GM12878 (cell line): Measurements from ENCODE around the gene SEC62.

Experiments used
- BHLHE40 ChIP-seq, 2 experiments: fragments of 450-650 bp in 1 of 2; IDR thresholded peaks; 2 replicates each; pipeline ENCODE4 v1.6.1; 2011 to 2017; ENCODE audit warnings: low read depth in 2 of 2, borderline replicate concordance in 1 of 2, improper control_type of control experiment in 1 of 2, low read length in 1 of 2, mild to moderate bottlenecking in 1 of 2
- BRCA1 ChIP-seq: IDR thresholded peaks from 2 replicates; pipeline ENCODE4 v1.6.1; 2011; ENCODE audit warnings: low read depth, low read length, improper control_type of control experiment
- CBFB ChIP-seq: IDR thresholded peaks from 2 replicates; pipeline ENCODE4 v1.6.1; 2016; ENCODE audit warnings: antibody characterized with exemption, low read depth
- CBX5 ChIP-seq: sonication (generic); IDR thresholded peaks from 2 replicates; pipeline ENCODE4 v1.6.1; 2016; ENCODE audit warnings: low read depth, moderate library complexity, mild to moderate bottlenecking, inconsistent platforms
- EZH2 ChIP-seq: IDR thresholded peaks from 2 replicates; pipeline ENCODE4 v1.6.1; 2012; ENCODE audit warnings: low read depth, mild to moderate bottlenecking, control low read depth, inconsistent platforms, low read length, borderline replicate concordance; ENCODE audit not compliant: control insufficient read depth
- LARP7 ChIP-seq: fragments of 450-650 bp; IDR thresholded peaks from 2 replicates; pipeline ENCODE4 v1.6.1; 2017; ENCODE audit warnings: mild to moderate bottlenecking
- MEF2A ChIP-seq: IDR thresholded peaks from 2 replicates; pipeline ENCODE4 v1.6.1; 2011; ENCODE audit warnings: low read depth, mild to moderate bottlenecking, low read length, moderate library complexity; ENCODE audit not compliant: insufficient read depth
- NFXL1 ChIP-seq: fragments of 450-650 bp; IDR thresholded peaks from 2 replicates; pipeline ENCODE4 v1.6.1; 2017; ENCODE audit warnings: antibody characterized with exemption, mild to moderate bottlenecking, borderline replicate concordance
- NR2C1 ChIP-seq: fragments of 450-650 bp; IDR thresholded peaks from 2 replicates; pipeline ENCODE4 v1.6.1; 2017; ENCODE audit warnings: antibody characterized with exemption, mild to moderate bottlenecking, moderate library complexity
- POLR2A ChIP-seq: IDR thresholded peaks from 2 replicates; pipeline ENCODE4 v1.6.1; 2011; ENCODE audit warnings: low read depth, mild to moderate bottlenecking, low read length
- SREBF1 ChIP-seq: IDR thresholded peaks from 2 replicates; pipeline ENCODE4 v1.6.1; 2012; ENCODE audit warnings: mild to moderate bottlenecking, low read length
- SRF ChIP-seq, 2 experiments: IDR thresholded peaks; 2 replicates each; pipeline ENCODE4 v1.6.1; 2011; ENCODE audit warnings: low read depth in 2 of 2, low read length in 2 of 2, mild to moderate bottlenecking in 1 of 2, moderate library complexity in 1 of 2
- ZSCAN29 ChIP-seq: fragments of 450-650 bp; IDR thresholded peaks from 2 replicates; pipeline ENCODE4 v1.6.1; 2017; ENCODE audit warnings: mild to moderate bottlenecking, moderate library complexity
- TF ChIP-seq, protein P1 (sequence below), 3 experiments: IDR thresholded peaks in 2 of 3; conservative IDR thresholded peaks in 1 of 3; 2 replicates each; pipeline ENCODE4 v1.5.1; 2011; ENCODE audit warnings: low read depth in 3 of 3, low read length in 3 of 3, mild to moderate bottlenecking in 3 of 3, control low read depth in 2 of 3, moderate library complexity in 2 of 3, inconsistent platforms in 1 of 3, mixed read lengths in 1 of 3; ENCODE audit not compliant: control insufficient read depth in 2 of 3, insufficient read depth in 1 of 3; ENCODE audit errors: extremely low read depth in 1 of 3

DNA sequence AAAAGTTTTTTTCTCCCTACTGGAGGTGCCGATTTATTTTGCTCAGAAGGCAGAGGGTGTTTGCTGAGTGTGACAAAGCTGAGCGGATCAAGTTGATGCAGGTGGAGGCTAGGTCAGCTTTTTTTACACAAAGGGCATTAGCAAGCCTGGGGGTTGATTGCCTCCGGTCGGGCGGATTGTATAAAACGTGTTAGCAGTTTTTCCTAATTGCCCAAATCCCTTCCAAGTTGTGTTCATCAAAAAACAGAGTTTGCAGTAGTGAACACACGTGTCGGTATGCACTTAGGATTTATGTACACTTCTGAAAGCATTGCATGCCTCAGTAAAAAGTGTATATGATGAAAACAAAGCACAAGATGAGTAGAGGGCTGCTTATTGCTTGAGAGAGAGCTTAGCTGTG, 73.8 kb downstream of the SEC62 start:
- TF ChIP-seq ZSCAN29: no peak
- TF ChIP-seq BHLHE40 (IDR thresholded peaks at IDR 0.05; ENCODE audit: borderline replicate concordance in 1 of 2, low read depth in 2 of 2, low read length in 1 of 2): no peak
- no peak for TF ChIP-seq BRCA1
- TF ChIP-seq NR2C1: no peak
- TF ChIP-seq, protein P1, sequence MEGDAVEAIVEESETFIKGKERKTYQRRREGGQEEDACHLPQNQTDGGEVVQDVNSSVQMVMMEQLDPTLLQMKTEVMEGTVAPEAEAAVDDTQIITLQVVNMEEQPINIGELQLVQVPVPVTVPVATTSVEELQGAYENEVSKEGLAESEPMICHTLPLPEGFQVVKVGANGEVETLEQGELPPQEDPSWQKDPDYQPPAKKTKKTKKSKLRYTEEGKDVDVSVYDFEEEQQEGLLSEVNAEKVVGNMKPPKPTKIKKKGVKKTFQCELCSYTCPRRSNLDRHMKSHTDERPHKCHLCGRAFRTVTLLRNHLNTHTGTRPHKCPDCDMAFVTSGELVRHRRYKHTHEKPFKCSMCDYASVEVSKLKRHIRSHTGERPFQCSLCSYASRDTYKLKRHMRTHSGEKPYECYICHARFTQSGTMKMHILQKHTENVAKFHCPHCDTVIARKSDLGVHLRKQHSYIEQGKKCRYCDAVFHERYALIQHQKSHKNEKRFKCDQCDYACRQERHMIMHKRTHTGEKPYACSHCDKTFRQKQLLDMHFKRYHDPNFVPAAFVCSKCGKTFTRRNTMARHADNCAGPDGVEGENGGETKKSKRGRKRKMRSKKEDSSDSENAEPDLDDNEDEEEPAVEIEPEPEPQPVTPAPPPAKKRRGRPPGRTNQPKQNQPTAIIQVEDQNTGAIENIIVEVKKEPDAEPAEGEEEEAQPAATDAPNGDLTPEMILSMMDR (IDR thresholded peaks at IDR 0.05 in 2 of 3, conservative IDR thresholded peaks at IDR 0.05 in 1 of 3; ENCODE audit: control insufficient read depth in 2 of 3, extremely low read depth in 1 of 3, insufficient read depth in 1 of 3, low read depth in 3 of 3, low read length in 3 of 3): no peak
- TF ChIP-seq POLR2A: no peak
- no peak for TF ChIP-seq CBX5
- no peak for TF ChIP-seq SREBF1
- no peak for TF ChIP-seq CBFB
- no peak for TF ChIP-seq LARP7
- no peak for TF ChIP-seq MEF2A
- no peak for TF ChIP-seq SRF (IDR thresholded peaks at IDR 0.05; ENCODE audit: low read depth in 2 of 2, low read length in 2 of 2)
- TF ChIP-seq NFXL1: no peak
- TF ChIP-seq EZH2: no peak
